Thyroid gland (tissue), 4 donors: ENCODE measurements around the gene KLF12. TPM values are rescaled to one million over a fixed set of nuclear protein-coding genes. Genes with fewer than 3 reads are reported as not detected.

Experiments
- DNase-seq, 2 donors: peaks; one replicate each; pipeline ENCODE4 v3.0.0-alpha.2; 2019
- H3K27ac ChIP-seq, 3 donors: fragments of 200-600 bp; sonication (generic); 1 replicate in 2 of 3; 2 replicates in 1 of 3; pipeline ENCODE4 v1.5.1; 2016 to 2019; ENCODE audit warnings: mild to moderate bottlenecking in 1 of 3, moderate library complexity in 1 of 3
- H3K27me3 ChIP-seq: fragments of 200-600 bp; sonication (generic); one replicate; pipeline ENCODE4 v1.5.1; 2019
- H3K36me3 ChIP-seq, 2 donors: fragments of 200-600 bp; sonication (generic); one replicate each; pipeline ENCODE4 v1.5.1; 2016 to 2019
- H3K4me1 ChIP-seq, 2 donors: fragments of 200-600 bp; sonication (generic); one replicate each; pipeline ENCODE4 v1.5.1; 2017 to 2019
- H3K4me3 ChIP-seq, 3 donors: fragments of 200-600 bp; sonication (generic); replicated peaks in 1 of 3; 1 replicate in 2 of 3; 2 replicates in 1 of 3; pipeline ENCODE4 v1.5.1; 2016; ENCODE audit warnings: mild to moderate bottlenecking in 1 of 3
- H3K9me3 ChIP-seq: fragments of 200-600 bp; sonication (generic); one replicate; pipeline ENCODE4 v1.5.1; 2017
- CTCF ChIP-seq, 6 experiments: fragments of 200-600 bp in 3 of 6; fragments of 450-650 bp in 3 of 6; sonication (generic) in 3 of 6; IDR thresholded peaks; one replicate each; pipeline ENCODE4 v1.5.1; 2016 to 2019; ENCODE audit warnings: antibody characterized with exemption in 6 of 6, mild to moderate bottlenecking in 2 of 6, inconsistent platforms in 1 of 6, moderate library complexity in 1 of 6
- POLR2A ChIP-seq, 2 donors: fragments of 450-650 bp; IDR thresholded peaks; one replicate each; pipeline ENCODE4 v1.6.1; 2017; ENCODE audit warnings: antibody characterized with exemption in 2 of 2, mild to moderate bottlenecking in 2 of 2, moderate library complexity in 1 of 2
- WGBS, 2 donors: methylation state at CpG; one replicate each; pipeline ENCODE4 v1.1.5; 2017; 5-methylcytosine and 5-hydroxymethylcytosine counted together
- intact Hi-C: fragments of 100-400 bp; cut with DNase I; formaldehyde crosslinking; loops from one replicate; pipeline ENCODE4 v1.15.1; 2023
- total RNA-seq, 4 donors: library from RNA; depleted of rRNA; stranded (reverse); fragments of >200 nt; gene quantifications; one replicate each; pipeline ENCODE4 v1.2.3, GENCODE V29; 2016

The KLF12 gene
- total RNA-seq, 4 donors from 2014 or later: 3.2 to 6.1 (median 5.3) TPM

DNA sequence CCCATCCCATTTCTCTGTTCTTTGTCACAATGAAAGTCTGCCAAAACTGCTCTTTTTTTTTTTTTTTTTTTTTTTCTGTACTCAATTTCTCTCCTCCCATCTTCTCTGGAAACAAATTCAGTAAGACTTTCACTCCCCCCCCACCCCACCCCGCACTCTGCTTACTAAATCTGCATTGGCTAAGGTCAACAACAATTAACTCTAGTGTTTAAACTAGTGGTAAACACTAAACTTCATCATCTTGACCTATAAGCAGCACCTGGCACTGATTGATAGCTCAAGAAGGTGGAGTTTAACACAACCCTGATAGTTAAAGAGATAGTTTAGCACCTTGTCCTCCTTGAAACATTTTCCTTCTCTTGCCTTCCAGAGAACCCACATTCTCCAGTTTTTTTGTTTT is 14.1 kb upstream of the KLF12 start:
- TF ChIP-seq POLR2A (IDR thresholded peaks at IDR 0.05) (no peak), CTCF (IDR thresholded peaks at IDR 0.05) (no peak)
- intact Hi-C loops: no loop called here
- Histone ChIP-seq H3K4me1 (no peaks in the 10 kb centered on the region), H3K27ac (no peak overlapping the region), H3K4me3 (no peak overlapping the region), H3K27me3 (no peaks in the 10 kb centered on the region), H3K36me3 (no peaks in the 10 kb centered on the region), H3K9me3 (no peaks in the 10 kb centered on the region)
- DNase-seq: no peak
- 31 to 51% methylated on average over 1 of the region's 1 CpG for WGBS, 2 donors

DNA sequence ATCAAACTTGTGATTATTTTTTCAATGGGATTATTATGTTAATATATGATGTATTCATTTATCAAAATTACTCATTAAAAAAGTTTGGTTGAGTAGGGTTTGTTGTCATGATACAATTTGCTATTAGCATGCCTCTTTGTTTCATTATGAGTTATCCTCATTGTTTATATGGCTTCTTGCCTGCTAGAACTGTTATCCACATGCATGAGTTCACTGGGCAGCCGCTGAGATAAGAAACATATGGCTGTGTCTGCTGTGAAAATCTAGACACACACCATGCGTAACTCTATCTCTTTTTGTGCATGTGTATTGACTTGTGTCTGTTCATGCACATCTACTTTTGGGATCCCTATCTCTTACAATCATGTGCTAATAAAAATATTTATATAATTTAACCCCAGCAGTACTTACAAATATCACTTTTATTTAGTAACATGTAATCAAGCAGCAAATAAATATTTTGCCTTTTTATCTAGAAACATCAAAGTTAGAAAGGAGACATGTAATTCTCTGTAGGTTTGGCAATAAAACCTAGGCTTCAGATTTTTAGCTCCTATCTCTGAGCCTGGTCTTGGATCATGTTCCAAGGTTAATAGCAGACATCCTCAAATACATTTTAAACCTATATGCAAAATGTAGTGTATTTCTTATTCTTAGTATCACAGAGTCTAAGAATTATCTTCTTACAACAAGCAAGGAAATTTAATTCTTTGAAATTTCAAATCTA is 11.2 kb upstream of the KLF12 start:
- Histone ChIP-seq H3K9me3 (no peaks in the 10 kb centered on the region), H3K36me3 (no peaks in the 10 kb centered on the region), H3K27ac (no peak overlapping the region), H3K4me1 (no peaks in the 10 kb centered on the region), H3K4me3 (no peak overlapping the region), H3K27me3 (no peaks in the 10 kb centered on the region)
- TF ChIP-seq POLR2A (IDR thresholded peaks at IDR 0.05) (no peak), CTCF (IDR thresholded peaks at IDR 0.05) (no peak)
- no peak for DNase-seq
- WGBS, 2 donors: 70 to 85% methylated on average over 2 of the region's 2 CpGs
- intact Hi-C loops: no loop called here

GRCh38 chr13:74144269-74144668 is 10.1 kb upstream of the KLF12 start:
- no peak overlapping the region for H3K27ac ChIP-seq
- TF ChIP-seq POLR2A (IDR thresholded peaks at IDR 0.05): no peak
- TF ChIP-seq CTCF (IDR thresholded peaks at IDR 0.05): no peak
- H3K4me1 ChIP-seq: no peaks in the 10 kb centered on the region
- intact Hi-C loops: no loop called here
- H3K9me3 ChIP-seq: no peaks in the 10 kb centered on the region
- 91% methylated on average over 3 of the region's 3 CpGs for WGBS, 2 donors
- H3K27me3 ChIP-seq: no peaks in the 10 kb centered on the region
- DNase-seq: no peak
- no peaks in the 10 kb centered on the region for H3K36me3 ChIP-seq
- H3K4me3 ChIP-seq: no peak overlapping the region

- TF ChIP-seq POLR2A (IDR thresholded peaks at IDR 0.05): no peak
- TF ChIP-seq CTCF (IDR thresholded peaks at IDR 0.05): no peak
- 89 to 94% methylated on average over 1 of the region's 1 CpG for WGBS, 2 donors
- Histone ChIP-seq H3K4me3 (no peak overlapping the region), H3K27me3 (no peaks in the 10 kb centered on the region), H3K4me1 (no peaks in the 10 kb centered on the region), H3K9me3 (no peaks in the 10 kb centered on the region), H3K27ac (no peak overlapping the region), H3K36me3 (no peaks in the 10 kb centered on the region)
- no peak for DNase-seq
- intact Hi-C loops: no loop called here
These were observed 8.1 kb upstream of the KLF12 start for GRCh38 chr13:74142257-74142656.

- Histone ChIP-seq H3K4me3 (no peak overlapping the region), H3K36me3 (no peaks in the 10 kb centered on the region), H3K27ac (no peak overlapping the region), H3K27me3 (no peaks in the 10 kb centered on the region), H3K4me1 (peaks cover 1 to 7% of the 10 kb centered on the region in 2 donors), H3K9me3 (no peaks in the 10 kb centered on the region)
- WGBS, 2 donors: 85 to 97% methylated on average over 3 of the region's 3 CpGs
- no peak for TF ChIP-seq CTCF (IDR thresholded peaks at IDR 0.05)
- TF ChIP-seq POLR2A (IDR thresholded peaks at IDR 0.05): no peak
- DNase-seq: no peak
- intact Hi-C loops: loop anchor here (10.0 kb wide), 1 partner anchor 373 kb away; no protein-coding TSS in a partner anchor
These were observed 4.0 kb upstream of the KLF12 start for GRCh38 chr13:74138241-74138640.
